NT2/D1 (cell line): ENCODE data around the gene UNC5C.

Source experiments
- DNase-seq: peaks from one replicate; pipeline ENCODE4 v3.0.0-alpha.2; 2011; ENCODE audit warnings: low read depth, low spot score
- H3K27me3 ChIP-seq: 2 replicates; pipeline ENCODE4 v1.6.0; 2011; ENCODE audit warnings: mild to moderate bottlenecking; ENCODE audit not compliant: insufficient read length, insufficient read depth
- H3K36me3 ChIP-seq: 2 replicates; pipeline ENCODE4 v1.6.1; 2011; ENCODE audit warnings: mild to moderate bottlenecking, low read length, mixed read lengths; ENCODE audit not compliant: insufficient read depth, insufficient read length
- H3K4me1 ChIP-seq: 2 replicates; pipeline ENCODE4 v1.5.1; 2011; ENCODE audit not compliant: insufficient read depth, insufficient read length
- H3K4me3 ChIP-seq: 2 replicates; pipeline ENCODE4 v1.5.1; 2011; ENCODE audit warnings: low read depth; ENCODE audit not compliant: insufficient read length
- H3K9ac ChIP-seq: 2 replicates; pipeline ENCODE4 v1.6.0; 2011; ENCODE audit warnings: low read depth; ENCODE audit not compliant: insufficient read length
- H3K9me3 ChIP-seq: 2 replicates; pipeline ENCODE4 v1.5.1; 2011; ENCODE audit warnings: mild to moderate bottlenecking, low read length; ENCODE audit not compliant: insufficient read depth
- SUZ12 ChIP-seq: IDR thresholded peaks from 2 replicates; pipeline ENCODE4 v1.6.1; 2011; ENCODE audit not compliant: insufficient read length, insufficient read depth; ENCODE audit errors: extremely low read depth
- YY1 ChIP-seq: IDR thresholded peaks from 2 replicates; pipeline ENCODE4 v1.6.1; 2011; ENCODE audit not compliant: insufficient read length, insufficient read depth
- ZNF274 ChIP-seq: IDR thresholded peaks from 2 replicates; pipeline ENCODE4 v1.6.1; 2011; ENCODE audit warnings: mild to moderate bottlenecking, low read depth, low read length

Gene UNC5C

DNA sequence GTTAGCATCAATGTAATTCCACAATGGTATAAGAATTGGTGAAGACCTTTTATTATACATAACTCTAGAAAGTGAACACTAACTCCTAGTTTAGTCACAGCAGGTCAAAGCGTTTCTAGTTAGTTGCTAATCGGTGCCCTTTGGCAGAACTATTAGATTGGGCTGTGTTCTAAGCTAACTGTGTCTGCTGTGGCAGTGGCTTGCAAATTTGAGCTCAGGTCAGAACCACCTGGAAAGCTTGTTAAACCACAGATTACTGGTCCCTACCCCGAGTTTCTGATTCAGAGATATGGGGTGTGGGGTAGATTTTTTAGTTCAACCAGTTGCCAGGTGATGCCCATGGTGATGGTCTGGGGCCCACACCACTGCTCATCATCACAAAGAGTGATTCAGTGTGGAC lies 332.1 kb downstream of the UNC5C start:
- no peak overlapping the region for H3K9ac ChIP-seq
- H3K4me3 ChIP-seq, result no peak overlapping the region
- no peak for TF ChIP-seq SUZ12
- TF ChIP-seq YY1, result no peak
- TF ChIP-seq ZNF274, result no peak
- H3K27me3 ChIP-seq, result no peaks in the 10 kb centered on the region
- H3K4me1 ChIP-seq, result no peaks in the 10 kb centered on the region
- no peaks in the 10 kb centered on the region for H3K36me3 ChIP-seq
- DNase-seq, result no peak
- H3K9me3 ChIP-seq, result no peaks in the 10 kb centered on the region

- no peak overlapping the region for H3K9ac ChIP-seq
- no peaks in the 10 kb centered on the region for H3K9me3 ChIP-seq
- no peaks in the 10 kb centered on the region for H3K36me3 ChIP-seq
- no peak overlapping the region for H3K4me3 ChIP-seq
- H3K27me3 ChIP-seq, result no peaks in the 10 kb centered on the region
- no peaks in the 10 kb centered on the region for H3K4me1 ChIP-seq
- no peak for TF ChIP-seq ZNF274
- TF ChIP-seq SUZ12, result no peak
- TF ChIP-seq YY1, result no peak
- no peak for DNase-seq
These were observed 332.7 kb downstream of the UNC5C start for GRCh38 chr4:95215991-95216605.

DNA sequence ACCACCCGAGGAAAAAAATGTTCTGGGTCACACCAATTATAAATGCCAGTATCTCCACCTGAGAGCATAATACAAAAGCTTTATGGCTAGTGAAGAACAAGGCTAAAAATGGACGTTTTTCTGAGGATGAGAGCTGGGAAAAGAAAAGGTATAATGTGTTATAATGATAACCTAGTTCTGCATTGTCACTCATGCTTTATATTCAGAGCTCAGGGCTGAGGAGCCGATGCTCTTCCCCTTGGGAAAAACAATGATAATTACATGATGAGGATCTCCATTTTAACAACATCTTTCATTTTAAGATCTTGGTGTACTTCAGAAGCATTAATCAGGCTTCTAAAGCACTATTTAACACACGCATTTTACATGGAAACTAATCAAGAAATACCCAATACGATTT lies 333.7 kb downstream of the UNC5C start:
- no peak for DNase-seq
- Histone ChIP-seq H3K4me3 (no peak overlapping the region), H3K36me3 (no peaks in the 10 kb centered on the region), H3K9ac (no peak overlapping the region), H3K4me1 (no peaks in the 10 kb centered on the region), H3K27me3 (no peaks in the 10 kb centered on the region), H3K9me3 (no peaks in the 10 kb centered on the region)
- TF ChIP-seq ZNF274, result no peak

GRCh38 chr4:95214408-95214807 lies 334.4 kb downstream of the UNC5C start:
- DNase-seq, result no peak
- H3K9ac ChIP-seq, result no peak overlapping the region
- no peak overlapping the region for H3K4me3 ChIP-seq
- no peaks in the 10 kb centered on the region for H3K36me3 ChIP-seq
- no peaks in the 10 kb centered on the region for H3K4me1 ChIP-seq
- H3K27me3 ChIP-seq, result no peaks in the 10 kb centered on the region
- TF ChIP-seq YY1 (no peak), ZNF274 (no peak), SUZ12 (no peak)
- H3K9me3 ChIP-seq, result no peaks in the 10 kb centered on the region

DNA sequence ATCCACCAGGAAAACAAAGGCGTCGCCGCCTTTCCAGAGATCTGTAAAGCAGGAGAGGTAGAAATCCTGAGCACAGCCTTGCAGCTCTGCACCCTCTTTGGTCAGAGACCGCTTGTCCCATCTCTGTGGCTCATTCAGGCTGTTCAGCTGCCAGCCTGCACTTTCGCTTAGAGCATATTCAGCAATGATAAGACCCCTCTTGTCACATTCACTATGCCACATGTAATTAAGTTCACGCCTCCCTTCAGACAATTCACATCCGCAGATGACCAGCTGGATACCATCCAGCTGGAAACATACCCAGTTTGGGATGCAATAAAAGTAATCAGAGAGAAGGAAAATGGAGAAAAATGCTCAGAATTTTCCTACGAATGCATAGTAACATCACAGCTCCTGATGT lies 335.4 kb downstream of the UNC5C start:
- H3K4me3 ChIP-seq, result no peak overlapping the region
- DNase-seq, result no peak
- H3K9me3 ChIP-seq, result no peaks in the 10 kb centered on the region
- H3K27me3 ChIP-seq, result no peaks in the 10 kb centered on the region
- no peaks in the 10 kb centered on the region for H3K4me1 ChIP-seq
- H3K9ac ChIP-seq, result no peak overlapping the region
- H3K36me3 ChIP-seq, result no peaks in the 10 kb centered on the region
- TF ChIP-seq SUZ12 (no peak), ZNF274 (no peak), YY1 (no peak)

DNA sequence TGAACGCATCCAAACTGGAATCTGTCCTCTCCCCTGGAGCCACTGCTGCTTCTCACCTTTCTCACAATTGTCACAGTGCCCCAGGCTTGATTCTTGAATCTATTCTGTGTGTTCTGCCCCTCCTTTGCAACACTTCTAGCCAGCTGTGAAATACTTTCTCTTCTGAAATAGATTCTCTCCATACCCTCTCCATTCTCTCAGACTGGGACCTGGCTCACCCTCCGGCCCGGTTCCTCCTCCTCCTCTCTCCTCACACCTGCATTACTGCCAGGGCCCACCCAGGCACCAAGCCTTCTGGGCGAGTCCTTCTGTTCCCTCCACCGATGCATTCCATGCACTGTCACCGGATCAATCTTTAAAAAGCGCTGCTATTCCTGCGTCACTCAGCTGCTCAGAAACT lies 336.1 kb downstream of the UNC5C start:
- Histone ChIP-seq H3K4me1 (no peaks in the 10 kb centered on the region), H3K36me3 (no peaks in the 10 kb centered on the region), H3K4me3 (no peak overlapping the region), H3K9me3 (no peaks in the 10 kb centered on the region), H3K9ac (no peak overlapping the region), H3K27me3 (no peaks in the 10 kb centered on the region)
- TF ChIP-seq ZNF274 (no peak), YY1 (no peak), SUZ12 (no peak)
- no peak for DNase-seq

- H3K4me1 ChIP-seq, result no peaks in the 10 kb centered on the region
- TF ChIP-seq ZNF274, result no peak
- no peak for TF ChIP-seq SUZ12
- TF ChIP-seq YY1, result no peak
- no peaks in the 10 kb centered on the region for H3K36me3 ChIP-seq
These were observed 338.8 kb downstream of the UNC5C start for GRCh38 chr4:95209927-95210326.

GRCh38 chr4:95204873-95205272 lies 343.9 kb downstream of the UNC5C start:
- TF ChIP-seq YY1 (no peak), SUZ12 (no peak), ZNF274 (no peak)
- DNase-seq, result no peak
- Histone ChIP-seq H3K9me3 (no peaks in the 10 kb centered on the region), H3K9ac (no peak overlapping the region), H3K27me3 (no peaks in the 10 kb centered on the region), H3K36me3 (no peaks in the 10 kb centered on the region), H3K4me1 (no peaks in the 10 kb centered on the region), H3K4me3 (no peak overlapping the region)

More at GRCh38 chr4:95209927-95210326, 338.8 kb downstream of the UNC5C start:
- Histone ChIP-seq H3K4me3 (no peak overlapping the region), H3K27me3 (no peaks in the 10 kb centered on the region), H3K9ac (no peak overlapping the region), H3K9me3 (no peaks in the 10 kb centered on the region)
- DNase-seq, result no peak
